Embryonic facial prominence (tissue), 1 donor: ENCODE results near the gene GSC2.
A peak's percentile ranks its signal among the peaks of the same experiment; 100 is the strongest.

Source experiments
- DNase-seq: peaks from one replicate; pipeline ENCODE4 v3.0.0-alpha.2; 2016; ENCODE audit errors: extremely low spot score

Gene GSC2, protein sequence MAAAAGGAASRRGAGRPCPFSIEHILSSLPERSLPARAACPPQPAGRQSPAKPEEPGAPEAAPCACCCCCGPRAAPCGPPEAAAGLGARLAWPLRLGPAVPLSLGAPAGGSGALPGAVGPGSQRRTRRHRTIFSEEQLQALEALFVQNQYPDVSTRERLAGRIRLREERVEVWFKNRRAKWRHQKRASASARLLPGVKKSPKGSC

GRCh38 chr22:19149991-19150390 is at the start of gene GSC2:
Gene GSC2 (minus strand): TSS chr22:19150292. CDS start chr22:19150283, 9 bp downstream.
- DNase-seq: no peak

GRCh38 chr22:19199479-19199878 is 49.4 kb upstream of the GSC2 start:
- no peak for DNase-seq

GRCh38 chr22:19197997-19198865 is 48.1 kb upstream of the GSC2 start:
- no peak for DNase-seq

DNA sequence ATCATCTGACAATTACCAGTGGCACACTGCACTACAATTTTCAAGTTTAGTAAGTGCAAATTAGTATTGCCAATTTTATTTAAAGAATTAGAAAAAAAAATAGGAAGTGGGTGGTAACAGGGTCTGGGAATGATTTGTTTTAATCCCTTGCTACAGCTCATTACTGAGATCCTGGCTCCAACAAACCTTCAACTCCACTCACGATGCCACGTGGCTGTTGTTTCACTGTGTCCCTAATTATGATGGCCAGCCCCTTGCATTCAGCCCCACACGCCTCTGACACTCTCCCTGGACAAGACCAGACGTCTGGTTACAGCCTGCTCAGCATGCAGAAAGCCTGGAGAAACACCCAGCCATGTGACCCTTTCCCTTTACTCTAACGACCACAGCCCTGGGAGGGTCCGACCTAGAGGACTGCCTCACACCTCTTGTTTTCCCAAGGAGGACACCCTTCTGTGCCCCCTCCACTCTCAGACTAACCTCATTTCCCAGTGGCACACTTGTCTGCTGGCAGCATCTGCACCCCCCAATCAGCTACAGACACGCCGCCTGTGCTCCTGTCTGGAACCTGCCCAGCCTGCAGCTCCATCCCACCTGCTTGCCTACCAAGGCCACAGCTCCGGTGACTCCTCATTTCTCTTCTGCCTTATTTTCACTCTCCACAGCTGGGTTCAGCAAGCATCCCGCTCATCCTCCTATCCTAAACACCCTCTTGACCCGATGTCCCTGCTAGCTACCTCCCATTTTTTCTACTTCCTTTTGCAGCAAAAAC is 46.9 kb upstream of the GSC2 start:
- DNase-seq: no peak

DNA sequence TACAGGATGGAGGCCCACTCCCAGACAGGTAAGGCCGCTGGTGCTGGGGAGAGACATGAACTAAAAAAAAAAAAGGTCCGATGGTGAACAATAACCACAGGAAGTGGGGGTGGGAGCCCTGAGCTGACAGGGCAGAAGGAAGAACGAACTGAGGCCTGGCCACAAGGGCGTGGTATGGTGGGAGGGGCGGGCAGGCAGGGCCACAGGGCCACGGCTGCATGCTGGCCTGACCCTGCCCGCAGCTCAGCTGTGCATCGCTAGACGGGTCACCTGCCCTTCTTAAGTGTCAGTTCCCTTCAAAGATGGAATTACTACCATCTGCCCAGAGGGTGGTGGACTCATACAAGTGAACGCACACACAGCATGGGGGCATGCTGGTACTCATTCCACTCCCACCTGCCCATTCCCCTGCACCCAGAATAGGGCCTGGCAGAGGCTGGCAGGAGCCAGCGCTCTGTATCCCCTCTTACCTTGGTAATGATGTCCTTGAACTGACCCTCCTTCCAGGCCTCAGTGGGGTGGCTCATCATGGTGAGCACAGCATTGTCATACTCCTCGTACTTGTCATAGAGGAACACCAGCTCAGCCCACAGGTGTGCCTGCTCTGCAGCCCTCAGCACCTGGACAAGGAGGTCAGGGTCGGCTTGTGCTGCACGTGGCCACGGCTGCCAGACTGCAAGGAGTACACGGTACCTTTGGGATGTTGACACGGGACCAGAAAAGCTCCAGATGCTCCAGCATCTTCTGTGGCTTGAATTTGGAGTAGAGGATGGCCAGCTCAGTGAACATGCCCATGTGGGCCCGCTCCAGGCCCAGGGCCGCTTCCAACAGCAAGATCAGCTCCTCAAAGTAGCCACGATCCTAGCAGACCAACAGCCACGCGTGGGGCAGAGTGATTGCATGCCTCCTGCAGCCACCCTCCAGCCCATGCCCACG is 46.0 kb upstream of the GSC2 start:
- no peak for DNase-seq

DNA sequence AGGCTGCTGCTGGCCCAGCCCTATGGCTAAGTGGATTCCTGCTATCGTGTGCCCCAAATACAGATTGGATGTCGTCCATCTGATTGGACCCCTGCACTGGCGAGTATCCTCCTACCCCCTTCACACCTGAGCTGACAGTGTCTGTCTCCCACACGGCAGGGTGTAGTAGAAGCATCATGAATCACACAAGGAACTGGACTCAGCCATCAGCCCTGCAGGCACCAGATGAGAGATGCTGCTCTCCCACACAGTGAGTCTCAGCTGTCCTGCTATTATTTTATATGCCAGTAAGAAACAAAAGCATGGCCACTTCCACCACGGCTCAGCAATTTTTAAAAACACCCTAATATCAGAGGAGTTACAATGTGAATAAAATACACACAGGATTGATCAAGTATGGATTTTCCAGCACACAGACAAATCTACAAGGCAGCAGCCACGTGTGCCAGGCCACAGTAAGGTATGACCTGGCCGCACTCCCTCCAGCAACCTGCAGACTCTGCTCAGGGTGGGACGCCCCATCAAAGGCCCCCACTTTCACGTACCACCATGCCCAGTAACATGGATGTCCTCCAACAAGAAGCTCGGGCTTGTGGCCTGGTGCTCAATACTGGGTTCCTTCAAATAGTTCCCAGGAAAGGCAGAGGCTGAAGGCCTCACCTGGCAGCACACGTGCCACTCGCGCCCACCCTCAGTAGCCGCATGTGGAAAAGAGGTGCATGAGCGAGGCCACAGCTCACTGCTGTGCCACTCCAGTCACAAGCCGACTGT is 44.9 kb upstream of the GSC2 start:
- DNase-seq: no peak

- no peak for DNase-seq
Observed at GRCh38 chr22:19193879-19194278, 43.8 kb upstream of the GSC2 start.

- no peak for DNase-seq
Observed at GRCh38 chr22:19187716-19188563, 37.8 kb upstream of the GSC2 start.

DNA sequence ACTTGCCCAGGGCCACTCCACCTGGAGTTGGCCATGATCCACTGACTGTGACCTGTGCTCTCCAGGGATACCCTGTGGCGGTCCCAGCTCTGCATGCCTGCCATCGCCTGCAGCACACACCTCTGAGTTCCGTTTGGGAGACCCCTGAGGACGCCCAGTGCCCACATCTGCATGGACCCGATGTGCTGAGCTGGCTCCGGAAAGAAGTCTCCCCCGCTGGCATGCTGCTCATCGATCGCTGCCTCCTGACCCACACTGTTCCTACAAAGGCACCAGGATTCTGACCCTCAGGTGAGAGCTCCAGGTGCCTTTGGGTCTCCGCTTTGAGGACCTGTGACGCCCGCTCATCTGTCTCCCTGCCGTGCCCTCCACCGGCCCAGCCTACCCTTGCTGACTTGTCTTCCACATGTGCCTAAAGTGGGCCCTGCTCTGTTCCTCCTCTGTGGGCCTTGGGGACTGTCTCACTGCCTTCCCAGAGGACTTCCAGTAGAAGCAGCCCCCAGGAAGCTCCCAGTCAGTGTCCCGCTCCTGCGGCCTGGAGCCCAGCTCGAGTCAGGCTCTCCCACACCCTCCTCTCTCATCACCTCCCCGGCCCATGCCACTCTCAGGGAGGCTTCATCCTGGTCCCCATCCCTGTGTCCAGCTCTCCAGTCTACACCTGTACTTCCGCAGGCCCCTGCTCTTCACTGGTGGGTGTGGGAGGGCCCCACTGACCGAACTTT is 34.3 kb upstream of the GSC2 start:
- DNase-seq: no peak

DNA sequence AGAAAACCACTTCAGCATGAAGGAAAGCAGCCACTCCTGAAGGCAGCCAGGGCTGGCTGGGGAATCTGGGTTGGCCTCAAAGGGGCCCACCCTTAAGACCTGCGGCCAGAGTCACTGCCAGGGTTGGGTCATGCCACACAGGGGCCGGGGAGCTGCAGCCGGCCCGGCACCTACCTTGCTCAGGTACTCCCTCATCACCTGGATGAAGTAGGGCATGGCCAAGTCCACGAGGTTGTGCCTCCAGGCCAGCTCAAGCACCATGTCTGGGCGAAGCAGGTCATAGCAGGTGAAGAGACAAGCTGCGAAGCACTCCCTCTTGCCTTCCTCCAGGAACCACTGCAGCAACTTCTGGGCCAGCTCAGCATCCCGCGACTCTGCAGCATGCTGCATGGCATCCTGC is 33.1 kb upstream of the GSC2 start:
- no peak for DNase-seq

DNA sequence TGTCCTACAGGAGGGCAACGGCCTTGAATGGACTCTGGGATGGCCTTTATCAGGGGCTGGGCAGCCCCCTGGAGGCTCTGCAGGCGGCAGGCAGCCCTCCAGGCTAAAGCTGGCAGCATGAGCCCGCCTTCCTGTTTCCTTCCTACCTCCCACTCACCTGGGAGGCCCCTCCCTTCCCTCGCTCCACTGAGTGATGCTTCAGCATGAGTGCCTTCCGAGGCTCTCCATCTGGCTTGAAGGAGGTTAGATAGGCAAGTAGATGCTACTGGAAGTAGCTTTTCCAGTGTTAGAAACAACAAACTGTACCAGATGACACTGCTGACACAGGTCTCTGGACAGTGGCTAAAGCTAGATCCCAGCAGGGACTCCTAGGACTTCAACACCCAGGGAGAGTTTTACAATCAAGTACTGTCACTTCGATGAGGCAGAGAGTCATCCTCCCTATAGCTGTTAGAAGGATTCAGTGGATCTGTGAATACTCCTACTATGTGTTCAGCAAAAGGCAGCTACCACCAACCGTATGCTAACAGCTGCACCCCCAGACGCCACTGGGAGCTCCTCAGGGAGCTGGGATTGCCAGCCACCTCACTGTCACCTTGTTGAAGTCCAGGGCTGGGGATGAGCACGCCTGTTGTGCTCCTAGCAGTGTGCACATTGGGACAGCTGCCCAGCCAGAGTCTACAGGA is 32.5 kb upstream of the GSC2 start:
- no peak for DNase-seq

DNA sequence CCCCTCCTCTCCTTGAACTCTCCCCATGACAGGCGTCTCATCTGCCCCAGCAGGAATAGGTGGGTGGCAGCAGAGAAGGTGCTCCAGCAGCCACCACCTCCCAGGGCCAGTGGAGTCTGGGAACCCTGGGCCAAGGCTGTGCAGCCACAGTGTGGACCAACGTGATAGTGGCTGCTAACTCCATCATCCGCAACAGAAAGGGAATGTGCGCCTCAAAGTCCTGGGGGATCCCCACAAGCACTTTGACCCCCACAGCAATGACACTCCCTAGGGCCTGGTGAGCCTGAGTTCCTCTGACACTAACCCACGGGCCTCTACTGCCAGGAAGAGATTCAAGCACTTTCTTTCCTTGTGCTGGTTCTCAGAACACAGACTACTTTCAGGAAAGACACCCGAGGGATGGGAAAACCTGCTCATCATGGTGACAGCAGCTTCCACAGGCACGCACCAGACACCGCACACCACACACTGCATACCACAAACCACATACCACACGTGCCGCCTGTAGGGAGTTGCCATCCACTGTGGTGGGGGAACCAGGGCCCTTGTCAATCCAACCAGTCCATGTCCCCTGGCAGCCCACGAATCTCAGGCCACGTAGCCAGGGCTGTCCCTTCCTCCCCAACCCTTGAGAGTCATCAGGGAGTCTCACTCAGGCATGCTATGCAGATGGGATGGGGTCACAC is 31.8 kb upstream of the GSC2 start:
- no peak for DNase-seq

GRCh38 chr22:19180740-19181410 is 30.8 kb upstream of the GSC2 start:
- DNase-seq: no peak

GRCh38 chr22:19180234-19180633 is 30.1 kb upstream of the GSC2 start:
- no peak for DNase-seq

GRCh38 chr22:19179497-19180048 is 29.5 kb upstream of the GSC2 start:
- peak; percentile 29 for DNase-seq

DNA sequence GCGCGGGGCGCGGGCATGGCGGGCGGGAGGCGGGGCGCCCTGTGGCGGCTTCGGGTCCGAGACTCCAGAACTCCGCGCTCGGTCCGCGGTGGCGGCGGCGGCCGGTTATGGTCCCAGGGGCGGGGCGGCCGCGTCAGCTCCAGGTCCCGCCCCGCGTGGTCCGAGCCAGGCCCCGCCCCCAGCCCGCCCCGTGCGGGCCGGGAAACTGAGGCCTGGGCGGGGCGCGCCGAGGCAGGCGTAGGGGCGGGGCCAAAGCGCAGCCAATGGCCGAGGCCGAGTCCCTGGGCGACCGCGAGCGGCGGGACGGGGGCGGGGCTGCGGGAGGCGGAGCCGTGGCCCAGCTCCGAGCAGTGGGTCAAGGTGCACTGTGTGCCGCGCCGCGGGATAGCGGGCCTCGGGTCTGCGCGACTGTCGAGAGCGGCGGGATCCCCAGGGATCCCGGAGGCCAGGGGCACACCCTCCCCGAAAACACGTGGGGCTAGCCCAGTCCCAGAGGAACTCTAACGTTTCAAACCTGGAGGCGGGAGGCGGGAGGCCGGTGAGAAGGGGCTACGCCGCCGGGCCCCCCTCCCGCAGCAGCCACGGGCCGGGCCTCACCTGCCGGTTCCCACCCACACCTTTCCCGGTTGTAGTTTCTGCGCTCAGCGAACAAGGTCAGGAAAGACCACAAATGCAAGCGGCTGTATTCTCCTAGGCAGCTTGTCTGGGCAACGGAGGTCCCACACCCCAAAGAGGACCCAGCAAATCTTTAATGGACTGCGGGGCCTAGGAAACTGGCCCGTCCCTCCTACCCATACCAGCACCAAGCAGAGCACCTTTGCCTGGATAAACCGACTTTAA is 28.8 kb upstream of the GSC2 start, which contains the start of gene SLC25A1:
Gene SLC25A1 (minus strand): TSS at position 80 of the 840 bp plus-strand sequence. CDS start 63 bp downstream, at position 17.
- no peak for DNase-seq
